HEK293 (cell line): ENCODE data around the gene PGBD5.

Experiments
- CTCF ChIP-seq: fragments of 450-650 bp; formaldehyde crosslinking; IDR thresholded peaks from 2 replicates; pipeline ENCODE4 v1.5.1; 2016; ENCODE audit warnings: missing biosample characterization, missing genetic modification characterization
- ZBTB20 ChIP-seq: fragments of 450-650 bp; formaldehyde crosslinking; IDR thresholded peaks from 2 replicates; pipeline ENCODE4 v1.5.1; 2016; ENCODE audit warnings: missing biosample characterization, missing genetic modification characterization

- TF ChIP-seq CTCF (tag by site-specific recombination) (no peak), ZBTB20 (tag by site-specific recombination) (no peak)
Measured at GRCh38 chr1:230435108-230435507, 9.0 kb upstream of the PGBD5 start.
